H1 (cell line): Measurements from ENCODE around the gene PTPRT. TPM values are rescaled to one million over a fixed set of nuclear protein-coding genes. Genes with fewer than 3 reads are reported as not detected.

Experiments
- BACH1 ChIP-seq: IDR thresholded peaks from 2 replicates; pipeline ENCODE4 v1.6.1; 2012; ENCODE audit warnings: low read length, improper control_type of control experiment
- polyA plus RNA-seq, 7 experiments: library from polyadenylated mRNA; depleted of rRNA in 3 of 7; stranded (reverse) in 5 of 7; unstranded in 2 of 7; fragments of >200 nt in 5 of 7; fragments of 200-250 nt in 2 of 7; gene quantifications; 1 replicate in 5 of 7; 2 replicates in 1 of 7; 4 replicates in 1 of 7; pipeline versions ENCODE4 v1.2.1 to v1.2.3, GENCODE V29; 2011 to 2013; ENCODE audit warnings: missing spikeins in 2 of 7, mixed read lengths in 2 of 7
- total RNA-seq: library from RNA; stranded (reverse); fragmentation: NEBNext Ultra II Directional; extraction: Animal tissue kit (Norgen Biotek cat#: 25700); gene quantifications from 2 replicates; pipeline ENCODE4 v1.2.1, GENCODE V29; 2021

The PTPRT gene
- total and polyA plus RNA-seq, 2 of the 8 experiments (the other 6 are each of a cell fraction or from before 2014, with no cell fraction given), result 0.33 to 1.8 TPM

- no peak for TF ChIP-seq BACH1
- TF ChIP-seq, all 59 proteins: peak for 0
Measured at GRCh38 chr20:42125426-42125825, 1064.3 kb downstream of the PTPRT start (continued).
